ENCODE results near the gene NCDN. TPM values are rescaled to one million over a fixed set of nuclear protein-coding genes. Genes with fewer than 3 reads are reported as not detected.
A peak's percentile ranks its signal among the peaks of the same experiment; 100 is the strongest.

NCDN gene
- total RNA-seq, 1 donor from 2014 or later = 24.8 TPM

DNA sequence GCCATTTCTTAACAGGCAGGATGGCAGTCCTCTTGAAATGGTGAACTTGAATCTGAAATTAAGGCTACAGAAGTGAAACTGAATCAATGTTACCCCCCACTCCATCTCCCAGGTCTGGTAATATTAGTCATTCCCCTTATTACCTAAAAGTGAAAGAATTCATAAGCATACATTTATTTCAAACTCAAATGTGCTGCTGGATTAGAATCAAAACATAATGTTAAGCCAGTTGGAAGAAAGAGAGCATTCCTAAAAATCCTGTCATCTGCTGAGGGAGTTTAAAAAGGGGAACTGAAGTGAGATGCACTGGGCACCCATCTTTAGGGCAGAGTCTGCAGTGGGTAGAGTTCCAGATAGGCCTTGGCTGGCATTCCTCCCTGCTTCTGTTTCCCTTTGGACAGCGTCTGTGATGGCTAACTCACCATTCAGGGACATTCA, 17.8 kb upstream of the NCDN start:
- H3K36me3 ChIP-seq = no peaks in the 10 kb centered on the region
- peak; percentile 44 for ATAC-seq
- intact Hi-C loops (cut with DNase I) = no loop called here
- H3K27ac ChIP-seq = peak overlapping the region; percentile 65
- DNase-seq = no peak
- TF ChIP-seq, protein P1, sequence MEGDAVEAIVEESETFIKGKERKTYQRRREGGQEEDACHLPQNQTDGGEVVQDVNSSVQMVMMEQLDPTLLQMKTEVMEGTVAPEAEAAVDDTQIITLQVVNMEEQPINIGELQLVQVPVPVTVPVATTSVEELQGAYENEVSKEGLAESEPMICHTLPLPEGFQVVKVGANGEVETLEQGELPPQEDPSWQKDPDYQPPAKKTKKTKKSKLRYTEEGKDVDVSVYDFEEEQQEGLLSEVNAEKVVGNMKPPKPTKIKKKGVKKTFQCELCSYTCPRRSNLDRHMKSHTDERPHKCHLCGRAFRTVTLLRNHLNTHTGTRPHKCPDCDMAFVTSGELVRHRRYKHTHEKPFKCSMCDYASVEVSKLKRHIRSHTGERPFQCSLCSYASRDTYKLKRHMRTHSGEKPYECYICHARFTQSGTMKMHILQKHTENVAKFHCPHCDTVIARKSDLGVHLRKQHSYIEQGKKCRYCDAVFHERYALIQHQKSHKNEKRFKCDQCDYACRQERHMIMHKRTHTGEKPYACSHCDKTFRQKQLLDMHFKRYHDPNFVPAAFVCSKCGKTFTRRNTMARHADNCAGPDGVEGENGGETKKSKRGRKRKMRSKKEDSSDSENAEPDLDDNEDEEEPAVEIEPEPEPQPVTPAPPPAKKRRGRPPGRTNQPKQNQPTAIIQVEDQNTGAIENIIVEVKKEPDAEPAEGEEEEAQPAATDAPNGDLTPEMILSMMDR (IDR thresholded peaks at IDR 0.05) = no peak
- peaks cover 61% of the 10 kb centered on the region for H3K4me1 ChIP-seq
- H3K9me3 ChIP-seq = no peaks in the 10 kb centered on the region
- no peak overlapping the region for H3K4me3 ChIP-seq
- no peaks in the 10 kb centered on the region for H3K27me3 ChIP-seq

DNA sequence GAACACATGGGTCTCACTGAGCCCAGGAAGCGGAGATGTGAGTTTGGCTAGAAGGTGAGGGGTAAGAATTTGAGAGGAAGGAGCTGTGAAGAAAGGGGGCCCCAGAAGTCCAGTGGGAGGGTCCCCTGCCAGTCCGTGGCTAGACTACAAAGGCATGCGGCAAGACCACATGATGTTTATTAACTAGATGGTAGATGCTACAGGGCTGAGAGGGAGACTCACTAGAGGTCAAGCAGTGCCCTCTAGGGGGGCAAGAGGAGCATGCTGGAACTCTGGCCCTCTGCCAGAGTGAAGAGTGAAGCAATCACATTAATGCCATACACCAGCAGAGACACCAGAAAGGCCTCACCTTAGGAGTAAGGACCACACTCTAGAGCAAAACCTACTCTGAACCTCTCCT, 12.6 kb upstream of the NCDN start:
- DNase-seq = no peak
- H3K27ac ChIP-seq = no peak overlapping the region
- TF ChIP-seq, protein P1 (IDR thresholded peaks at IDR 0.05) = peak; percentile 49
- peak; percentile 89 for ATAC-seq
- intact Hi-C loops (cut with DNase I) = no loop called here
- H3K4me3 ChIP-seq = no peak overlapping the region
- peaks cover 33% of the 10 kb centered on the region for H3K4me1 ChIP-seq
- no peaks in the 10 kb centered on the region for H3K9me3 ChIP-seq
- H3K27me3 ChIP-seq = no peaks in the 10 kb centered on the region
- peaks cover 35% of the 10 kb centered on the region for H3K36me3 ChIP-seq

DNA sequence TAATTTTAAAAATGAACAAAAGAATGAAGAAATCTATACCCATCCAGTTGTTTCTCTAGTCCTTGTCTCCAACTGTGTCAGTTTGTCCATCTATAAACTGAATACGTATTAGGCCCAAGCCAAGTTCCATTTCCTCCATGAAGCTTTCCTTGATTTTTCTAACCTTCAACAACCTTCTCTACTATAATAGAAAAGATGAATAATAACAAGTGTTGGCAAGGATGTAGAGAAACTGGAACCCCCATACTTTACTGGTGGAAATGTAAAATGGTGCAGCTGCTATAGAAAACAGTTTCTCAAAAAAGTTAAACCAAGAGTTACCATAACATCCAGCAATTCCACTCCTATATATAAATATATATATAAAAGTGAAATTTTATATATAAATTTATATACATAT, 11.0 kb upstream of the NCDN start:
- Histone ChIP-seq H3K27ac (no peak overlapping the region), H3K27me3 (no peaks in the 10 kb centered on the region), H3K4me3 (no peak overlapping the region), H3K36me3 (peaks cover 50% of the 10 kb centered on the region), H3K9me3 (no peaks in the 10 kb centered on the region), H3K4me1 (peaks cover 19% of the 10 kb centered on the region)
- DNase-seq (no peak), ATAC-seq (no peak)
- TF ChIP-seq, protein P1 (IDR thresholded peaks at IDR 0.05) = no peak
- intact Hi-C loops (cut with DNase I) = no loop called here

DNA sequence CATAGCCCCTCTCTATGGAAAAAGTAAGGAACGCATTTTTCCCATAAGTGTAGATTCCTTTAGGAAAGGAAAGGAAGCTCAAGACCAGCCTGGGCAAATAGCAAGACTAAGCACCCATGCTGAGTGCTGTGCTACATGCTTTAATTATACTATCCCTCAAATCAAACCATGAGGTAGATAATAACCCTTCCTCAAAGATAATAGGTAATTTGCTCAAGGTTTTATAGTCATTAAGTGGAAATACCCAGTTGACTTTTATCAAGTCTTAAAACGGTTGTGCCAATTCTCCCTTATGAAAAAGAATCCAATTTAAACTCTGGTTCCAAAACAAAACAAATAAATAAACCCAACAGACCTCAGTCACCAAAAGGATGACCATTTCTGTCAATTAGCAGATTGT, 3.7 kb upstream of the NCDN start:
- H3K4me3 ChIP-seq = no peak overlapping the region

DNA sequence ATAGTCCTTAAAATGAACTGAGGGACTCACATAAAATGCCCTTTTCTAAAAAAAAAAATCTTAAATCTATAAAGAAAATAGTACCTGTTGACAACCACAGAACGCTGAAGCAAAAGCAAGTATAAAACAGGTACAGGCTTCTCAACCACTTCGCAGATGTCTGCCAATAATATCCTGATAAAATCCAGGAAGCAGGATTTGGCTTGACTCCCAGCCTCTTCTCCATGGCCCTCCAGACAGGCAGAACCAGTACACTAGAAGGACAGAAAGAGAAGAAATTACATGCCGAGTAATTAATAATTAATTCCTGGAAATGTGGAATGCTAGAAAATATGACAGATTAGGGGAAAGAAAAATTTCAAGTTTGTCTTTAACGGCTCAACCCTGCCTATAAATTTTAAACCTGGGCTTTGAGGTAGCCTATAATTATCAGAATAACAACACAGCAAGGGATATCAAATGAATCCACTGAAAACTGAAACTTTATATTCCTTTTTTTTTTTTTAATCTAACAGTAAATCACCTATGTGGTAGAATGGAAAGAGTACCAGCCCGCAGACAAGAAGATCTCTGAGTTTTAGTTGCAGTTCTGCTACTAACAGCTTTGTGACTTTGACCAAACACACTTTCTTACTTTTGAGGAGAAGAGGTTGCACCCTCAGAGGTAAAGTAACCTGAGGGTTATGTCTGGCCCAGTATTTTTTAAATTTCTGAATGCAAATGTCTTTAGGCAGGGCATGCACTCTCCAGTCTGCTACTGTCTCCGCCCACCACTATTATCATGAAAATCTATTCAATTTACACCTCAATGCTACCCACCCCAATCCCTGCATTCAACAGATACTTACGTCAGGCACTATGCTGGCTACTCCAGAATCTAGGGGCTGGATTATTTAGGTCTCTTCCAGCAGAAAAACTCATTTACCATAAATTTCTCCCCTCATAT, 3.1 kb upstream of the NCDN start:
- intact Hi-C loops (cut with DNase I) = no loop called here
- H3K4me1 ChIP-seq = peaks cover 39% of the 10 kb centered on the region
- peaks cover 43% of the 10 kb centered on the region for H3K36me3 ChIP-seq
- TF ChIP-seq, protein P1 (IDR thresholded peaks at IDR 0.05) = no peak
- DNase-seq (no peak), ATAC-seq (no peak)
- no peaks in the 10 kb centered on the region for H3K27me3 ChIP-seq
- H3K4me3 ChIP-seq = no peak overlapping the region
- H3K27ac ChIP-seq = no peak overlapping the region
- H3K9me3 ChIP-seq = no peaks in the 10 kb centered on the region

More for the DNA sequence above, 3.7 kb upstream of the NCDN start:
- Histone ChIP-seq H3K4me1 (peaks cover 36% of the 10 kb centered on the region), H3K9me3 (no peaks in the 10 kb centered on the region), H3K27me3 (no peaks in the 10 kb centered on the region), H3K27ac (no peak overlapping the region), H3K36me3 (peaks cover 50% of the 10 kb centered on the region)
- intact Hi-C loops (cut with DNase I) = no loop called here
- ATAC-seq = no peak
- no peak for DNase-seq
- TF ChIP-seq, protein P1 (IDR thresholded peaks at IDR 0.05) = no peak

Measured in upper lobe of right lung (tissue), 1 donor.